Mucosa of stomach (tissue), 1 donor: ENCODE results near the gene TRMT1.

Experiments used
- H3K27me3 ChIP-seq: one replicate; pipeline ENCODE4 v1.7.0; 2013; ENCODE audit warnings: mild to moderate bottlenecking, low read length; ENCODE audit not compliant: control insufficient read depth, insufficient read depth
- H3K36me3 ChIP-seq: one replicate; pipeline ENCODE4 v1.7.0; 2013; ENCODE audit warnings: low read length; ENCODE audit not compliant: control insufficient read depth, insufficient read depth
- H3K4me1 ChIP-seq: one replicate; pipeline ENCODE4 v1.7.0; 2013; ENCODE audit warnings: mild to moderate bottlenecking, low read length; ENCODE audit not compliant: control insufficient read depth, insufficient read depth
- H3K4me3 ChIP-seq: one replicate; pipeline ENCODE4 v1.7.0; 2013; ENCODE audit warnings: low read length
- H3K9ac ChIP-seq: one replicate; pipeline ENCODE4 v1.7.0; 2013; ENCODE audit warnings: mild to moderate bottlenecking, low read length, moderate library complexity
- H3K9me3 ChIP-seq: one replicate; pipeline ENCODE4 v1.7.0; 2013; ENCODE audit warnings: mild to moderate bottlenecking, low read length, moderate library complexity; ENCODE audit not compliant: control insufficient read depth
- donor health status: Pancreatic carcinoma.

Gene TRMT1

DNA sequence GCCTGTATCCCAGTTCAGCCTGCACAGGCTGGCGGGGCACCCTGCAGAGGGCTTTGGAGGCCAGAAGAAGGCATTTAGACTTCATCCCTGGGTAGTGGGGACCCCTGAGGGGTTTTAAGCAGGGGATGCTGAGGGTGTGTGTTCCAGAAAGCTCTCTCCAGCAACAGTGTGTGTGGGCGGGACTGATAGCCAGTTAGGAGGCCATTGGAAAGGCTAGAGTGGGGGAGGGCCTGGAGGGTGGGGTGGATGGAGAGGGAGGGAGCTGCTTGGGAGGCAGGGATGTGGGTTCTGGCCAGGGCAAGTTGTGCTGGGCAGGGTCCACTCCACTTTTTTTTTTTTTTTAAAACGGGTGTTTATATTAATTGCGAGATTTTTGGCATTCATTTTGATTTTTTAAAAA, 42.2 kb downstream of the TRMT1 start:
- peaks cover 20% of the 10 kb centered on the region for H3K36me3 ChIP-seq
- peaks cover 44% of the 10 kb centered on the region for H3K4me1 ChIP-seq
- no peaks in the 10 kb centered on the region for H3K9me3 ChIP-seq
- no peaks in the 10 kb centered on the region for H3K27me3 ChIP-seq
- no peak overlapping the region for H3K9ac ChIP-seq
- H3K4me3 ChIP-seq, result no peak overlapping the region

DNA sequence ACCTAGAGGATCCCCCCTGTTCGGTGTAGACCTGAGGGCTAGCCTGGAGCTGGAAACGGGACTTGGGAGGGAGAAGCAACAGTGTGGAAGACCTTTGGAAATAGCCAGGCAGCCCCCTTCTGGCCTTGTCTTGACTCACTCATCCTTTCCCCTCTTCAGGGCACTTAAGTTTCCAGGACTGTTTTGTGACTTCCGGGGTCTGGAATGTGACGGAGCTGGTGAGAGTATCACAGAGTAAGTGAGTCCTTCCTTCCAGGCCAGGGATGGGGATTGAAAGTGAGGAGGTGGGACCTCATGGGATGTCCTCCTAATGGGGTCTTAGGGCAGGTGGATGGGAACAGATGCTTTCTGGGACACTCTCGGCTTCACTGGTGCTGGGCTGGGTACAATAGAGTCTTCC, 43.3 kb downstream of the TRMT1 start:
- peaks cover 44% of the 10 kb centered on the region for H3K4me1 ChIP-seq
- H3K9ac ChIP-seq, result no peak overlapping the region
- H3K27me3 ChIP-seq, result no peaks in the 10 kb centered on the region
- peaks cover 17% of the 10 kb centered on the region for H3K36me3 ChIP-seq
- H3K9me3 ChIP-seq, result no peaks in the 10 kb centered on the region
- no peak overlapping the region for H3K4me3 ChIP-seq

DNA sequence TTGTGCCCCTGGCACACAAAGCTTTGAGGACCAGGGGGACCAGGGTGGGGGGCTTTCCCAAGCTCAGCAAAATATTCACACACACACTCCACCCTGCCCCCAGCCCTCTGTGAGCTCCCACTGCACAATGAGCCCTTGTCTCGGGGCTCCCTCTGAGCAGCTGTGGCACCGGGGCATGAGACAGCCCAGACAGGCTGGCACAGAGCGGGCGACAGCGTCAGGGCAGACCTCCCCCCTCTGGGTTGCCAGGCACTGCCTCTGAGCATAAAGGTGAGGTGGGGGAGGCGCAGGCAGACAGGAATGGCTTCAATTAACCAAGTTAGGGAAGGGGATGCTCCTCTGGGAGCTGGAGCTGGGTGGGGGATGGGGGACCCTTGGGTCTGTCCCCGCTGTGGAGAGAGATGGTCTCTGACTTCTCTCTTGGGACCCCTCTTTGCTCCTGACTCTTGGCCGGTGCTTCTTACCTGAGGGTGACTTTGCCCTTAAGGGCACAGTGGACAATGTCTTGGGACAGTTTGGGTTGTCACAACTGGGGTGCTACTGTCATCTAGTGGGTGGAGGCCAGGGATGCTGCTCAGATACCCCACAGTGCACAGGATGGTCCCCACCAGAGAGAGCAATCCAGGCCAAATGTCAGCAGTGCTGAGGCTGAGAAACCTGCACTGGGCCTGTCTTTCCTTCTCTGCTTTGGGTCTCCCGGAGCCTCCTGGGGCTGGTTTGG, 44.2 kb downstream of the TRMT1 start:
- Histone ChIP-seq H3K9ac (no peak overlapping the region), H3K36me3 (peaks cover 17% of the 10 kb centered on the region), H3K9me3 (no peaks in the 10 kb centered on the region), H3K4me1 (peaks cover 38% of the 10 kb centered on the region), H3K27me3 (no peaks in the 10 kb centered on the region), H3K4me3 (no peak overlapping the region)

- Histone ChIP-seq H3K9me3 (no peaks in the 10 kb centered on the region), H3K27me3 (no peaks in the 10 kb centered on the region), H3K36me3 (peaks cover 17% of the 10 kb centered on the region), H3K4me1 (peaks cover 38% of the 10 kb centered on the region), H3K9ac (no peak overlapping the region), H3K4me3 (no peak overlapping the region)
These were observed 44.9 kb downstream of the TRMT1 start for GRCh38 chr19:13071444-13072187.

- peaks cover 17% of the 10 kb centered on the region for H3K36me3 ChIP-seq
- no peak overlapping the region for H3K4me3 ChIP-seq
- no peak overlapping the region for H3K9ac ChIP-seq
- no peaks in the 10 kb centered on the region for H3K27me3 ChIP-seq
- no peaks in the 10 kb centered on the region for H3K9me3 ChIP-seq
- peaks cover 35% of the 10 kb centered on the region for H3K4me1 ChIP-seq
These were observed 46.0 kb downstream of the TRMT1 start for GRCh38 chr19:13070425-13071140.

DNA sequence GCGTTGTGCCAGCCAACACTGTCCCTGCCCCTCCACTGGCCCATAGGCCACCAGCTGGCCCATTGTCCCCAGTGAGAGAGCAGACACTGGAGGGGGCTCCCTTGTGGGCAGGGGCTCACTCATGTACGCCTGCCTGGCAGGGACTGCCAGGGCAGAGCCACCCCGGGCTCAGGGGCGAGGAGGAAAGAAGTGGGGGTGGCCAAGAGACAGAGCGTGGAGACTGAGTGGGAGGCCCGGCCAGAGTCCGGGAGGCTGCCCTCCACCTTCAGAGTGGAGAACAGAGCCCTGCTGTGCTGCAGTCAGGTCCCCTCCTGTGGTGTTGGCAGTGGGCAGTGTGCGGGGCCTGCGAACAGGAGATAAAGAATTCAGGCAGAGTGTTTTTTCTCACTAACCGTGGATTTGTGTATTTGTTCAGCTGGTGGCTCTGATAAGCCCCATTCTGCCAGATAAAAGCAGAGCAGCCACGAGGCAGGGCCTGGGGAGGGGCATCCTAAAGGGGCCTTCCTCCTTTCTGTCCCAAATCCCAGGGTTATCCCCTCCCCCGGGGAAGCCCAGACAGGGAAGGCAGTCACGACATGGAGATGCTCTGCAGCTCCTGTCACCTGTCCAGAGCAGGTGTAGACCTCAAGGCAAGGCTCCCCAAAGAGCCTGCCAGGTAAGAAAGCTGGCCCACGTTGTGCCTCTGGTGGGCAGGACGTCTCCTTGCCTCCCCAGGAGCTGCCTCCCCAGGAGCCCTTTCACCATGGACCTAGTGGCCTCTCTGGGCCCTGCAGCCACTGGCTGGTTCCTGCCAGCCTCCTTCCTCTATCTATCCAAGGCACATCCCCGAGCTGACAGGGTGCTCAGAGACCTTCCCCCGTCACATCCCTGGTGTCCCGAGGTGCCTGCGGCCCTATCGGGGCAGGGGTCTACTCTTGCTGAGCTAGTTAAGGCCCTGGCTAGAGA, 46.9 kb downstream of the TRMT1 start:
- Histone ChIP-seq H3K9me3 (no peaks in the 10 kb centered on the region), H3K36me3 (peaks cover 17% of the 10 kb centered on the region), H3K9ac (no peak overlapping the region), H3K4me1 (peaks cover 35% of the 10 kb centered on the region), H3K27me3 (no peaks in the 10 kb centered on the region), H3K4me3 (no peak overlapping the region)

DNA sequence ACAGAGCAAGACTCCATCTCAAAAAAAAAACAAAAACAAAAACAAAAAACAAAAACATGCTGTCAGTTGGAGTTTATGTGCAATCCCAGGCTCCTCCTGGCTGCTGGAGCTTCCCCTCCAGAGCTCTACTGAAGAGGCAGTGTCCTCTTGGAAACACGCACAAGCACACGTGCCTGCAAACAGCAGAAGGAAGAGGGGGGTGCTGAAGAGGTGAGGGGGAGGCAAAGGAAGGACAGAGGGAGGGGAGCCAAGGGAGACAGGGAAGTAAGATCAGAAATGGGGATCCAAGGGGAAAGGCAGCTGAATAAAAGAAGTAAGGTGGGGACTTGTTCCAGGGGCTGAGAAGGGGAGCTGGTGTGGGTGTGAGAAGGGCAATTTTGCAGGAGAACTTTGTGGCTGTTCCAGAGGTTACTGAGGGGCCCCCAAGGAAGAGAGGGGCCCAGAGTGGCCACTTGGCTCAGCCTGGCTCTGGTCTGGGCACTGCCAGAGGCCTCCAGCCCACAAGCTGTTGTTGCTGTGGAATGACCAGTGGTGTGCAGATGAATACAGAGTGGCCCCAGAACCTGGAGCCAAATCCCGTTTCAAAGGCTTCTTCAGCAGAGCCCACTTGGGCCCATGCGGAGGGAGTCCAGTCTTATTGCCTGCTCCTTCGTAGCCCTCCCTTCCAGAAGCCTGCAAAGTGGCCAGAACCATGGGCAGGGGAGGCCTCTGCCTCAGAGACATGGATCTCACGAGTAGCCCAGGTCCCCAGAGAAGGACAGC, 48.3 kb downstream of the TRMT1 start:
- Histone ChIP-seq H3K4me1 (peaks cover 36% of the 10 kb centered on the region), H3K9me3 (no peaks in the 10 kb centered on the region), H3K9ac (no peak overlapping the region), H3K36me3 (peaks cover 5% of the 10 kb centered on the region), H3K4me3 (no peak overlapping the region), H3K27me3 (no peaks in the 10 kb centered on the region)

DNA sequence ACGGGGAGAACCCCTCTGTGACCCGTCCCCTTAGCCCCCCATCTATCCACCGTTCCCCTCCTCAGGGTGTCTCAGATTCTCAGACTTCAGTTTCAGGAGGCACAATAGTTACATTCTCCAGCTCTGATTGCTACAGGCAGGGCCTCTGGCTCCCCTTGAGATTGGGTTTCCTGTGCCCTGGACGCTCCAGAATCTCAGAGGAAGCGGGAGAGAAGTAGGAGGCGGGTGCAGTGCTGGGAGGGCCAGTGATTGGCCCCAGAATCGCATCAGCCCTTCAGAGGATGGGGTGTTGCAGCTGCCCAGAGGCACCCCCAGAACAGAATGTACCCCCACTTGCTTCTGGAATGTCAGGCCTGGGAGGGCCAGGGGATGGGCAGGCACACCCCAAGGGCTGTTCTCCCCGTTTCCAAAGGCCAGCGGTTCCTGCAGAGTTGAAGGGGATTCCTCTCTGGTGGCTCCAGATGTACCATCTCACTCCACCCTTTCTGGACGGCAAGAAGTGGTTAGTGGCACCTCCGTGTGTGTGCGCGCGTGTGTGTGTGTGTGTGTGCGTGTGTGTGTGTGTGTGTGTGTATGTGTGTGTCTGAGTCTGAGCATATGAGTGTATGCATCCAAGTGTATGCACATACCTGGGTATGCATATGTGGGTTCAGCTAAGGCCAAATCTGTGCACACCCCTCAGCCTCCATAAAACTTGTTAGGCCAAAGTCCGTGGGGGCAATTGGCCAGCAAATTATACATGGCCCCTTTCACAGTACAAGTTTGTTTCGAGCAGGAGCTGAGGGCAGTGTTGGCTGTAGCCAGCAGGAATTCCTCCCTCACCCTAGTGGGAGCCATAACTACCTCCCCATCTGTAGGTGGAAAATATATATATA, 49.4 kb downstream of the TRMT1 start:
- Histone ChIP-seq H3K4me3 (no peak overlapping the region), H3K36me3 (no peaks in the 10 kb centered on the region), H3K4me1 (peaks cover 39% of the 10 kb centered on the region), H3K9ac (no peak overlapping the region), H3K9me3 (no peaks in the 10 kb centered on the region), H3K27me3 (no peaks in the 10 kb centered on the region)

- no peaks in the 10 kb centered on the region for H3K9me3 ChIP-seq
- H3K36me3 ChIP-seq, result no peaks in the 10 kb centered on the region
- H3K4me1 ChIP-seq, result peaks cover 46% of the 10 kb centered on the region
- H3K4me3 ChIP-seq, result no peak overlapping the region
- no peaks in the 10 kb centered on the region for H3K27me3 ChIP-seq
- H3K9ac ChIP-seq, result no peak overlapping the region
These were observed 50.3 kb downstream of the TRMT1 start for GRCh38 chr19:13066226-13066625.

DNA sequence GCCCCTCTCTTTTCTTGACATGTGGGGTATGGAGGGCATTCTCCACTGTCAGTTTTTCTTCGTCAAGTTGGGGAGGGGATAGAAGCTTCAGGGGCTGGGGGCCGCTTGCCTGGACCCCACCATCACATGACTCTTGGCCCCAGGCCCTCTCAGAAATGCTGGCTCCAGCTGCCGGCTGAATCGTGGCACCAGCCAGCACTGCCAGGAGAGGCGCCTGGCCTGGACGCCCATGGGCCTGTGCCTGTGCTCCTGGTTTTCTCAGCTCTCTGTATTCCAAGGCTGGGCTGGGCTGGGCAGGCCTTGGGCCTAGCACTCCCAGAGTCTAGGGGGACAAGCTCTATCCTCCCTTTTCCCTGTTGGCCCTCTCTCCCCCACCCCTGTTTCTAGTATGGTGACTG, 52.4 kb downstream of the TRMT1 start:
- Histone ChIP-seq H3K4me1 (peaks cover 55% of the 10 kb centered on the region), H3K36me3 (no peaks in the 10 kb centered on the region), H3K9ac (no peak overlapping the region), H3K9me3 (no peaks in the 10 kb centered on the region), H3K4me3 (no peak overlapping the region), H3K27me3 (no peaks in the 10 kb centered on the region)
